GM19351 (cell line): ENCODE measurements around the gene ASCL3.
"Not testable (repeated sequence)": the region's sequence is repeated elsewhere in the genome, so short reads cannot be mapped to it uniquely, and the experiment has no call there.

ENCODE experiments used
- ATAC-seq: cut with Tn5 transposase; IDR thresholded peaks from one replicate; pipeline ENCODE4 v1.9.1; 2021; ENCODE audit warnings: mild to moderate bottlenecking, moderate library complexity; ENCODE audit not compliant: unreplicated experiment

The ASCL3 gene, protein sequence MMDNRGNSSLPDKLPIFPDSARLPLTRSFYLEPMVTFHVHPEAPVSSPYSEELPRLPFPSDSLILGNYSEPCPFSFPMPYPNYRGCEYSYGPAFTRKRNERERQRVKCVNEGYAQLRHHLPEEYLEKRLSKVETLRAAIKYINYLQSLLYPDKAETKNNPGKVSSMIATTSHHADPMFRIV

DNA sequence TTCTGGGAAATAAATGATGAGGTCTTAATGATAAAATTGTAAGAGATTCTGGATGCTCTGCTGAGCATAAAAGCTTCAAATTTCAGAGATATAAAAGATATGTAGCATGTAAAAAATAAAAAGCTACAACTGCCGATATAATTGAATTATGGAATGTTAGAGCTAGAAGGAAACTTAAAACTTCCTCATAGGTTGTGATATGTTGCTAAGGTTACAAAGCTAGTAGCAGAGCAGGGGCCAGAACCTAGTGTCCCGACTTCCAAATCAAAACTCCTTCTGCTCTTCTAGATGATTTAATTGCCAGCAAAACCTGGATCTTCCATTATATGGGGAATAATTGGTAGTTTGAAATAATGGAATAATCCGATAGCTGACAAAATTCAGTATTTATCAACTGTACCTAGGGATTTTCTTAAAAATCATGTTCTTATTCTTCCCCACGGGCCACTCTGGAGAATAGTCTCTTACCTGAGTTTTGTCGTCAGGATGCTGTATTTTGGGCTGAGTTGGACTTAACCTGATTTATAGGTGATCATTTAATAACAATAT, at the start of gene ASCL3:
Gene ASCL3 (minus strand): TSS at position 499 of the 549 bp plus-strand sequence. CDS start 4,855 bp downstream, outside the sequence.
- no peak for ATAC-seq

DNA sequence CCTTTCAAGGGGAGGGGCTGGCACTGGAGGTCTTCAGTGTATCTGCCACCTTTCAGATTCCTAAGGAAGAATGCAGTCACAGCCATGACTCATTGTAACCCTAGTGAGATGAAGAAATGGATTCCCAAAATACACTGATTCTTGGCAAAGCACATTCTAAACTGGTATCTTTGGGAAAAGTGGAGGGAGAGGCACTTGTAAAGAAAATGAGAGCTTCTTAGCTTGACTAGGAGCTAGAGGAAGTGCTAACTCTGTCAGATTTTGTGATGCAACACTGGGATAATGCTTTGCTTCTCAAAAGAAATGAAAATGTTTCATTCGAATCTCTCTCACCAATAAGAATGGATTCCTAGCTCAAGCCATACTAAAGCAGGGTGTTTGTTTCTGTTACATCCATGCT, 46.6 kb upstream of the ASCL3 start:
- no peak for ATAC-seq

DNA sequence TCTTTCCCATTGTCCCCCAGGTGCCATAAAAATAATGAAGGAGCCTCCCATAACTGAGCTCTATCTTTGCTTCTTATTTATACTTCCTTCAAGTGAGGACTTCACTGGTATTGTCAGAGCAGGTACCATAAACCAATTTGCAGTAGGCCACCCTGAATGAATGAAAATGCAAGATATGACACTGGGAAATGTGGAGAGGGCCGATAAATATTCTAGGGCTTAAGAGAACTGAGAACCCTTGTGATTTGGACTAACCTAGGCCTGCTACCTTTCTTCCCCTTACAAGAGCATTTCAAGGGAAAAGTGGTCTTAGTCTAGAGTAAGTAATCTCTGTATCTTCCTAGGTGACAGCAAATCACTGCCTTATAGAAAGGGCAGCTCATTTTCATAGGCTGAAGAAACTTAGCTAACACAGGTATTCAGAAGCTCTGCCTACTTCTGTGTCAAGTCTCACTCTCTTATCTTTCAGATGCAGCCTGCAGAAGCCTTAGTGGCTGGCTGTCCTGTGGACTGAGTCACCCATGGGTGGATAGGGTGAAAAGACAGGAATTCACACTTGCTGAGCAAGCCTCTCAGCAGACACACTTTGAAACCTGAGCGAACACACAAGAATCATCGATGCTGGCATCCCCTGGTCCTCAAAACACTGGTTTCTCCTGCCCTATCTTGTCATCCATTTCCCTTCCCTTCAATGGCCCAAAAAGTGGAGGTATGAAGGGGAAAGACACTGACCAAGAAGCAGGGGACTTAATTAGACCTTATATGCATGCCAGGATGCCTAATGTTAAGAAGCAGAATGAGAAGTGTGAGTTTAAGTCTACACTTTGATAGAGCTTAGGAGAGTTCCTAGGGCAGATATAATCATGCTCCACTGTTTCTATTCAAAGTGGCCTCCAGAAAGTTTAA, 45.8 kb upstream of the ASCL3 start:
- ATAC-seq, result no peak

DNA sequence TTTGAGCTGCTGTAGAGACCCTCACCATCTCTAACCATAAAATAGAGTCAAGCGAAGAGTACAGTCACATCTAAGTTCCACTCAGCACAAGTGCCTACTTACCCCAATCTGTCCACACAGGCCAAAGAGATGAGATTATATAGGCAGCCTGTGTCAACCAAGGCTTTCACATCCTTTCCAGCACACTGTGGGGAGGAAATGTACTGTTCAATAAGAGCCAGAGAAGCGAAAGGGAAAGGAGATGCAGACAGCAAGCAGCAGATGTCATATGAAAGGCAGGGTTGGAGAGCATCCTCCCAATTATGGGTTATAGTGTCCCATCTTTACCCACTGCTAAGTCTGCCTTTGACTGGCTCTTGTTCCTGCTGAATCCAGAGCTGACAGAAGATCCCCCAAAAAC, 44.6 kb upstream of the ASCL3 start:
- ATAC-seq, result no peak

DNA sequence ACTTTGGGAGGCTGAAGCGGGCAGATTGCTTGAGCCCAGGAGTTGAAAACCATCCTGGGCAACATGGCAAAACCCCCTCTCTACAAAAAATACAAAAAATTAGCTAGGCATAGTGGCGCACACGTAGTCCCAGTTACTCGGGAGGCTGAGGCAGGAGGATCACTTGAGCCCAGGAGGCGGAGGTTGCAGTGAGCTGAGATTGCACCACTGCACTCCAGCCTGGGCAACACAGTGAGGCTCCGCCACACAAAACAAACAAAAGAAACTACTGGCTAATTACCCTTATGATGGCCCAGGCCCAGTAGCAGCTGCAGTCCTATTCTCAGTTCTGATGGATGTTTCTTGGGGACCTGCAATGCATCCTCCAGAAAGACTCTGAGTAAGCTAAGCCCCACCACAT, 44.0 kb upstream of the ASCL3 start:
- ATAC-seq, result not testable (repeated sequence)

DNA sequence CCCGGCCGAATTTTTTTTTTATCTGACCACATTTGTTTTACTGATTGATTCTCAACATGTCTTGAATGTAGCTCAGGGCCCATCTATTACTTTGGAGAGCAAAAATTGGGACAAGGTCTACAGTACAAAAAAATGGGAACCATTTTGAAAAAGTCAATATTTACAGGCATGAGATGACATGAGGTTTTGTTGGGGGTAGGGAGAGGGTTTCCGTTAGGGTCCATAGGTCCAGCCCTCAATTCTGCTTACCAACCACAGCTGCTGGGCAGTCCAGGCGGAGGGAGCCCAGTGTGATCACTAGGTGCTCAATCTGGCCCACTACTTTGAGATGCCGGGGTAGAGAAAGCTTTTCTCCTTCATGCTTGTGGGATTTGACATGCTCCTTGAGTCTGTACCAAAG, 42.6 kb upstream of the ASCL3 start:
- ATAC-seq, result no peak

DNA sequence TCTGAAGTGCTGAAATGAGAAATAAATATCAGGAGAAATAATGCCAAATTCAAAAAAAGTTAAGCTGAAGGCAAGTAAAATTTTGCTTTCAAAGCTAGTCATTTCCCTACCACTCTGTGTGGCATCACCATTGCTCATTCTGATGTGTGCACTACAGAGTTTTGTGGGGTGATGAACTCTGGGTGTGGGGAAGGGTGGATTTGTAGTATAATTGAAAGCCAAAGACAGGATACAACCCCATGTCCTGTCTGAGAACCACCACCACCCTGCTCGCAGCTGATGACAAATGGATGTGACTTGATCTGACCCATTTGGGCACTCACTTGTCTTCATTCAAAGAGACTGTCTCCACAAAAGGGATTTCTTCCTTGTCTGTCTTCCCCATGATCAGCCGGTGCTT, 40.7 kb upstream of the ASCL3 start:
- no peak for ATAC-seq

DNA sequence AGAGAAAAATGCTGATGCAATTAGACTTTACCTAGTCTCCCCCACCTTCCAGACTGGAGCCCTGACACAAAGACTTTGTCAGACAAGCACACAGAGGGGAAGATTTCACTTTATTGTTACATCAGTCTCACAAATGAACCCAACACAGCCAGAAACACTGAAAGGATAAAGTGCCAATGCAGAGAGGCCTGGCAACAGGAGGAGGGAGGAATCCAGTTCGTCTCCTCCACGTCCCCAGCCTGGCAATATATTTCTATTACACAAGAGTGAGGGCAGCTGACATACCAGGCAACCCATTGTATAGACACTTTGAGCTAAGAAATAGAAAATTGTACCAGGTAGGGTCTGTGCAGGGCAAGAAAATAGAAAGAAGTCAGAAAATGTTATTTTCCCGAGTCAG, 37.7 kb upstream of the ASCL3 start:
- no peak for ATAC-seq

DNA sequence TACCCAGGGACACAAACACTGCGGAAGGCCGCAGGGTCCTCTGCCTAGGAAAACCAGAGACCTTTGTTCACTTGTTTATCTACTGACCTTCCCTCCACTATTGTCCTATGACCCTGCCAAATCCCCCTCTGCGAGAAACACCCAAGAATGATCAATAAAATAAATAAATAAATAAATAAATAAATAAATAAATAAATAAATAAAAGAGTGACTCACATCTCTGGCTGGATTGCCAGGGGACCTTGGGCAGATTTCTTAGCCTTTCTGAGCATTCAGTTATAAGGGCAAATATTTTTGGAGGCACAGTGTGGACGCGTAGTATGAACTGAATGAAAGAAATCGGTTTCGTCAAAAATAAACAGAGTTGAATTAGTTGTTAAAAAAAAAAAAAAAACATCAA, 36.5 kb upstream of the ASCL3 start:
- not testable (repeated sequence) for ATAC-seq

DNA sequence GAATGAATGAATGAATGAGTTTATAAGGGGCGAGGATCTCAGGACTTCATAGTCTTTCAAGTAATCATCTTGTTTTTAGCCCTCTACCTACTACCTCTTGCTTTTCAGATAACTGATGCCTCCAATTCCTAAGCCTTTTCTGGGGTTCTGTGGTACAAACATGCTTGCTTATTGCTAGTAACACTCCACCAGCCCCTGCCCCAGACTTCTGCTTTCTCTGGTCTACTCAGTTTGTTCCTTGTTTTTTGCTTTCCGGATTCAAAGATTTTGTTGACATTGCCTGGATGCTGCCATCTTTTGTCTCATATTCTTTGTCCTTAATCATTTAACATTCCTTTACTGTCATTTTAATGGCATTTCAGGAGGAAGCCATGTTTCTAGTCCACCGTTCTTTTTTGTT, 30.3 kb upstream of the ASCL3 start:
- no peak for ATAC-seq

DNA sequence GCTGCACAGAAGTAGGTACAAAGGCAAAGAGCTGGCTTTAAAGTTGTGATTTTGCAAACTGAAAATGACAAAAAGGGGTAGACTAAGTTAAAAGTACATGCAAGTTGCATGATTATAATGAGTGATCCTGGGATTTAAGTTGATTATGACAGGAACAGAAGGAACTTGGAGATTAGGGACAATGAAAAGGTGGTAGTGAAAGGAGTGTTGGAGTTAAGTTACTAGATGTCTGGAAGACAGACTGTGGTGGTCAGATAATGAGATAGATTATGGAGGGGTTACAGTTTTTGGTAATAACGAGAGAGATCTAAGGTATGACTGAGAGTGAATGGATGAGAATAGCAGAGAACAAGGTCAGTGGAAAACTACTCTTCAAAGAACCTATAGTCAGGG, 29.1 kb upstream of the ASCL3 start:
- no peak for ATAC-seq

DNA sequence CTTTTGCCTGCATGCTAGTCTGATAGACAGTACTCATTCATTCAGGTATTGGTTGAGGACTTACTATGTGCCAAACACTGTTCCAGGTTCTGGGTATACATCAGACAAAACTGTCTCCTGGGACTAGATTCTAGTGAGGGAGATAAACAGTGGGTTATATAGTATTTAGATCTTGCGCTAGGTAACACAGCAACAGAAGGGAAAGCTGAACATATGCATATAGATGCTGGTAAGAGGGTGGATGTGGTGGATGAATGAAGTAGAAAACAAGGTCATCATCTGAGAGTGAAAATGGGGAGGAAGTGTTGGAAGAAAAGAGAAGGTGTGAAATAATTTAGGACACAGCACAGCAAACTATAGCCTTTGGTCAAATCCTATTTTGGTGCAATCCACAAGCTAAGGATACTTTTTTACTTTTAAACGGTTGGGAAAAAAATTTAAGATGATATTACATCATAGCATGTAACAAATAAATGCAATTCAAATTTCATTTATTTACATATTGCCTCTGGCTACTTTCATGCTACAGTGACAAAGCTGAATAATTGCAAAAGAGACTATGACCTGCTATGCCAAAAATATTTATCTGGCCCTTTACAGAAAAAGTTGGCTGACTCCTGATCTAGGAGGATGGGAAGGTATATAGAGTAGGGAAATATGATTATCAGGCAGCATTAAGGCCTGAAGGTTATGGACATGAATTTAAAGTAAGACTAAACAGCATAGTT, 28.5 kb upstream of the ASCL3 start:
- no peak for ATAC-seq

DNA sequence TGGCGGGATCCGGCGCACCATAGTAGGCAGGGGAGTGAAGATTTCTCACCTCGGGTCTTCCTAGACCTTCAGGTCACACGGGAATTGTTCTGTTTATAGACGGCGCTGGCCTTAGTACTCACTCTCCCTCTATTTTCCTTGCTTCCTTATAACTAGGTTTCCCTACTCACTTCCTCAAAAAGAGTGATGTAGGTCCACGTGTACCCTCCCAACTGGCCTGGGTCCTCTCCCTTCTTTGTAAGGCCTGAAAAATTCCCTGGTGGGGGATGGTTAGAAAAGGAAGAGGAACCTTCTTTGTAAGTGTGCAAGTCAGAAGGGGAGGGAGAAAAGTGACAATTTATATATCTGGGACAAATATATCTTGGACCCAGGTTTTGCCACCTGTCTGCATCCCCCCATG, 24.4 kb upstream of the ASCL3 start:
- no peak for ATAC-seq

DNA sequence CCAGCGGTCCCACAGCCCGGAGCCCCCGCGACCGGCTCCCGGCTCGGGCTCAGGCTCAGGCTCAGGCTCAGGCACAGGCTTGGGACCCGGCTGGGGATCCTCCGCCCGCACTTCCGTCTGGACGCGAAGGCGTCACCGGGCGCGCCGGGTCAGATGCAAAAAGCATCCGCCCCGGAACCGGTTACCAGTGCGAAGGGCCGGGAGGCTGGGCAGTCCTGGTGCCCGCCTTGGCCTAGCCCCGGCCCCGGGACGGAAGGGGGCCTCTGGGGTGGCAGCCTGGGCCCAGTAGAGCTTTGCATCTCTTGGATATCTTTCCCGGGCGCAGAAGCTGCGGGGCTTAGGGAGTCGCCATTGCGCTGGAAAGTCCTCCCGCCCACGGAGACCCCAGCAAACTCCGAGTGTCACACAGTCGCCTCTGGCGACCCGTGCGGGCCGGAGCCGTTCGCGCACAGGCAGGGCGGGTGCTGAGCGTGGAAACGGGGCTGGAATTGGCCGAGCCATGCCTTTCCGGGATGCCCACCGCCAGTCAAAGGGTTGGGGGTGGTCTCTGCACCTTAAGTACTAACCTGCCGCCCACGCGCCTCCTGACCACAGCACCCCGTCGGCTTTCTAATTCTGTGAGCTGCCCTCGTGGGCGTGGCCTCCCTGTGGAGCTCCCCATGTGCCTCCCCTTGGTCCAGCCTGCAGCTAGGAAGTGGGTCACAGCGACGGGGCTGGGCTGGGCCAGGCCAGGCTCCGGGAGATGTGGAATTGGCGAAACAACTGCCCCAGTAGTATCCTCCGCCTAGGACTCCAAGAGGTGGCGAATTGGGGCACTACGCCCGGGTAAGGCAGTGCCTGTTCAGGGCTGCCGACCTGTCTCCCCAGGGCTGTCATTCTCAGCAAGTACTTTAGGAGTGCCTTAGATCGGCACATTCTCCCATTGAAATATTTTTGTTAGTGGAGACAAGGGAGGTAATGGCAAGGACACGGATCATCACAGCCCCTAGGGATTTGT, 21.8 kb upstream of the ASCL3 start, which contains the start of gene TMEM9B:
Gene TMEM9B (minus strand): TSS at position 119 of the 997 bp plus-strand sequence. CDS start 129 bp downstream, outside the sequence.
- peak; percentile 68 for ATAC-seq

DNA sequence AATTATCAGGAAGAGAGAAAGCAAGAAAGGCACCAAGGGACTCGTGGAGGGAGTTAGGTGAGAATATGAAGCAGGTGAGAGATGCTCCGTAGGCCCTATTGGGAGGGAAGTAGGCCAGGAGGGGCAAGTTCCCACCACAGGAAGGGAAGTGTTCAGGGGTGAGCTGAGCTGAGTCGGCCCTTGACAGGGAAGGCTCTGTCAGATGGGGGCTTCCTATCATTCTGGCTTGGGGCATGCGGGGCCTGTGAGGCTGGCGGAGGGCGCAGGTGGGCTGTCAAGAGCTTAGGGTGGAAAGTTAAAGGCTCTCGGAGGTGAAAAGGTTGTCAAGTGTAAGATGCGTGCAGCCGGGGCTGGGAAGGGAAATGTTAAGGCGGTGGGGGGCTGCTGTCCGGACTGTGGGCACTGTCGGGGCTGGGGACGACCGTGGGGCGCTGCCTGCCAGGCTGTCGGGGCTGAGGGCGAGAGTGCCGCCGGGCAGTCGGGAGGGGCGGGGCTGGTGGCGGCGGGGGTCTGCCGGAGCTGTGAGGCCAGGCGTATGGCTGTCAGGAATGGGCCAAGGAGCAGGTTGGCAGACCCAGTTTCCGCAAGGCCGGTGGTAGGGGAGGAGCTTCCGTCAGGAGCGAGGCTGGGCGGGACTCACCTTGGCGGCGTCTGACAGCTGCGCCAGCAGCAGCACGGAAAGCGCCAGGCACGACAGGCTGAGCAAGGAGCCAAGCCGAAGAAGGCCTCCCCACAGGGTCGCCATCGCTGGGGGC, 20.9 kb upstream of the ASCL3 start:
- peak; percentile 59 for ATAC-seq

DNA sequence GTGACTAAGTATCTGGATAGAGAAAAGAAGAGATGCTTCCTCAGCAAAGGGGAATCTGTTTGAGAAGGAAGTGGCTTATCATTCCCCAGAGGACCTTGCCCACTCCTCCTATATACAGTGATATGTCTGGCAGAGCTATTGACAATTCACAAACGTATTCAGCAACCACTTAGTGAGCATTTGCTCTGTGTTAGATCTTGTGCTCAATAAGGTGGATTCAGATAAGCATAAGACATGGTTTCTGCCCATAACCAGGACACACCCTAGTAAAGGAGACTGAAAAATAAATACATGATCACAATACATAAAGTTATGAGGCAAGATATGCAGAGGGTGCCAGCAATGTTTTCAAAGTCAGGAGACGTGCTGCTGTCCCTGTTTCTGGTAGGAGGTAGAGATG, 20.0 kb upstream of the ASCL3 start:
- no peak for ATAC-seq

DNA sequence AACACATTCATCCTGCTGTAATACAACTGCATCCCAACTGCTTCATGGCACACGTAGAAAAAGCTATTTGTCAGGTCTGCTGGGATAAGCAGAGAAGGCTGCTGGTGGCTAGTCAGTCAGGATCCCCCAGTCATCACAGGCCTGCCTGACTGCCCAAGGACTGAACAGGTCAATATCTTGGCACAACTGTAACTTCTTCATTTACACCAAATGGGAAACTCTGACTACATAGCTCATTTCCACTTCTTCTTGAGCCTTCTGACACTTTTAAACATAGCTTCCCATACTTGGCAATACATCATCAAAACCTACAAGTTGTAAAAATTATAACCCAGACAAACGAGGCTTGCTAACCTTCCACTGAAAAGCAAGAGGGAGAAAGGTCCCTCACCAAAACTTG, 18.6 kb upstream of the ASCL3 start:
- no peak for ATAC-seq

DNA sequence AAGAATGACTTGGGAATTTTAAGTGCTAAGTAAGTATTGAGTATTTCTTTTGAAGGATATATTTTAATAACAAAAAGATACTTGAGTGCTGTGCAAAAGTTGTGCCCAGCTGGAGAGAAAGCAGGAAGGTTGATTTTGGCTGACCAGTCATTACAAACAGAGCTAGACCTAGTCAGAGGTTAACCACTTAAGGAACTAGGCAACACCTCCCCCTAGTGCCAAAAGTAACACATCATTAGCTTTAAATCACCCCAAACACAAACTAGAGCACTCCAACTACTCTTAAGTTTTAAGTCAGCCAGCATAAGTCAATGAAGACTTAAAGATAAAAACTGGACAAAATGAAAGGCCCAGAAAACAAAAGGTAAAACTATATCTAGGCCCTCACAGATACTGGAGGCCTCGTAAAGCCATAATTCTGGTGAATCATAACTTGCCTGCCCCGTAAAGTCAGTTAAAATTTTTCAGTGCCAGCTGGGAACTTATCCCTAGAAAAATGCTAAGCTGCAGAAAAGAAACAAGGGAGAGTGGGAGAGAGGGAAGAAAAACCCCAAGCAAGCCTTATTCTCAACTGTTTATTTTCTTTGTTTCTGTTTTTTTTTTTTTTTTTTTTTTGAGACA, 16.8 kb upstream of the ASCL3 start:
- ATAC-seq, result peak; percentile 49

DNA sequence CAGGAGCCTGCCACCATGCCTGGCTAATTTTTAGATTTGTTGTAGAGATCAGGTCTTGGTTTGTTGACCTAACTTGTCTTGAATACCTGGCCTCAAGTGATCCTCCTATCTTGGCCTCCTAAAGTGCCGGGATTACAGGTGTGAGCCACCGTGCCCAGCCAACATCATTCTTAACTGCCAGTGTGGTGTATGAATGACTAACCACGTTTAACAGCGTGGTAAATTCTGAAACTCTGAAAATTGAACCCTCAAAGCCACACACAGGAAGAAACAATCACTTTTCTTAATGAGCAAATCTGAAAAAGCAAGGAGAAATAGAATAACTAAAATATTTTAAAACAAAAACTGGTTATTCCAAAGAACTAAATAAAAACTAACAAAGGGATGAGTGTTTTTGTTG, 14.0 kb upstream of the ASCL3 start:
- no peak for ATAC-seq
